NCI-H345 (cell line): ENCODE data around the gene USH1G.
"Not testable (repeated sequence)": the region's sequence is repeated elsewhere in the genome, so short reads cannot be mapped to it uniquely, and the experiment has no call there.

ENCODE experiments used
- DNase-seq: peaks from one replicate; lab custom pipeline; 2025; lab: John Stamatoyannopoulos, UW

The USH1G gene

DNA sequence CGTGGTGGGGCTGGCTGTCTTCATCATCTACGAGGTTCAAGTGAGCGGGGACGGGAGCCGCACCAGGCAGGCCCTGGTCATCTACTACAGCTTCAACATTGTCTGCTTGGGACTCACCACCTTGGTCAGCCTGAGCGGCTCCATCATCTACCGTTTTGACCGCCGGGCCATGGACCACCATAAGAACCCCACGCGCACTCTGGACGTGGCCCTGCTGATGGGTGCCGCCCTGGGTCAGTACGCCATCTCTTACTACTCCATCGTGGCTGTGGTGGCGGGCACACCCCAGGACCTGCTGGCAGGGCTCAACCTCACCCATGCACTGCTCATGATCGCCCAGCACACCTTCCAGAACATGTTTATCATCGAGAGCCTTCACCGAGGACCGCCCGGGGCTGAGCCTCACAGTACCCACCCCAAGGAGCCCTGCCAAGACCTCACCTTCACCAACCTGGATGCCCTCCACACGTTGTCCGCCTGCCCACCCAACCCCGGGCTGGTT lies 7.5 kb upstream of the USH1G start:
- DNase-seq = no peak

DNA sequence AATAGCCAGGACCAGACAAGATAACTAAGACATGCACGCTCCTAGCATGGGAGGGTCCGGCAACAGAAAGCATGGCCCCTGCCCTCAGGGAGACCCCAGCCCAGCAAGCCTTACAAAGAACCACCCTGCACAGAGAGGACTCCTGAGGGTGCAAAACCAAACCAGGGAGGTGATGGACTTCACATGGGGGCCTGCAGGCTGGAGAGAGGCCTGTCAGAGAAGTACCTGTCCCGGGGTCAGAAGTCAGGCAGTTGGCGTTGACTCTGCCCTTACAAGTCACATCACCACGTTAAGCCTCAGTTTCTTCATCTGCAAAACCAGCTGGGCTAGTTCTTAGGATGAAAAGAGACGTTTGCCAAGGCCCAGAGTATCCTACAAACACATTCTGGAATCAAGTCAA lies 5.7 kb upstream of the USH1G start:
- no peak for DNase-seq

DNA sequence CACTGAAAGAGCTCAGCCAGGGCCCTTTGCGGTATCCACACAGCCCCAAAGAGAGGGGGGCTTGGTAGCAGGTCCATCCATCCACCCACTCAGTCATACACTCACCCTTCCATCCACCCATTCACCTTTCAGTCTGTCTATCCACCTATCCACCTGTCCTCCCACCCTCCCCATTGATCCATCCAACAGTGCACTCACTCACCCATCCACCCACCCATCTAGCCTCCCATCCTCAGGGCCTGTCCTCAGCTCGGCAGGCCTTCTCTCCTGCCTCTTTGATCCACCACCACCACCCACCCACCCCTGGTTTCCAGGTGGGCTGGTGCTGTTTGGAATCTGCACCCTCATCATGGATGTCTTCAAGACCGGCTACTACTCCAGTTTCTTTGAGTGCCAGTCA lies 2.2 kb upstream of the USH1G start:
- DNase-seq = no peak

DNA sequence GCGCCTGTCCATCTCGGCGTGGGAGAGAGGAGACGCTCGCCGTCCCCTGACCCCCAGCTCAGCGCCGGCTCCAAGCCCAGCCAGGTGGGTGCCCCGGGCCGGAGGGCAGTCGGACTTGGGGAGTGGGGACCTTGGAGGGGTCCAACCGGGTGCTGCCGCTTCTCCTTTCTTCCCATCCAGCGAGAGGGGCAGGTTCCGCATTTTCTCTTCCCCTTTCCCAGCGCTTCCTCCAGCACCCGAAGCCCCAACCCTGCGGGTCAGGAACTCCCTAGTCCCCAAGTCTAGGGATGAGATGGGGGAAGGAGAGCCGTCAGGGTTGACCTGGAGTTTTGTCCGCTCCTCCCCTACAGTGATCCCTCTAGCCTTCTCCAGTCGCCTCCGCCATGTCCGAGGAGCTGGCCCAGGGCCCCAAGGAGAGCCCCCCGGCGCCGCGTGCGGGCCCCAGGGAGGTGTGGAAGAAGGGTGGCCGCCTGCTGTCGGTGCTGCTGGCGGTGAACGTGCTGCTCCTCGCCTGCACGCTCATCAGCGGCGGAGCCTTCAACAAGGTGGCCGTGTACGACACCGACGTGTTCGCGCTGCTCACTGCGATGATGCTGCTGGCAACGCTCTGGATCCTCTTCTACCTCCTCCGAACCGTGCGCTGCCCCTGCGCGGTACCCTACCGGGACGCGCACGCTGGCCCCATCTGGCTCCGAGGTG lies 1.3 kb upstream of the USH1G start, which contains the start of gene OTOP2:
TSS of gene OTOP2 (plus strand) at position 24 of the 699 bp plus-strand sequence. CDS start at position 384, 360 bp downstream.
- peak; percentile 28 for DNase-seq

DNA sequence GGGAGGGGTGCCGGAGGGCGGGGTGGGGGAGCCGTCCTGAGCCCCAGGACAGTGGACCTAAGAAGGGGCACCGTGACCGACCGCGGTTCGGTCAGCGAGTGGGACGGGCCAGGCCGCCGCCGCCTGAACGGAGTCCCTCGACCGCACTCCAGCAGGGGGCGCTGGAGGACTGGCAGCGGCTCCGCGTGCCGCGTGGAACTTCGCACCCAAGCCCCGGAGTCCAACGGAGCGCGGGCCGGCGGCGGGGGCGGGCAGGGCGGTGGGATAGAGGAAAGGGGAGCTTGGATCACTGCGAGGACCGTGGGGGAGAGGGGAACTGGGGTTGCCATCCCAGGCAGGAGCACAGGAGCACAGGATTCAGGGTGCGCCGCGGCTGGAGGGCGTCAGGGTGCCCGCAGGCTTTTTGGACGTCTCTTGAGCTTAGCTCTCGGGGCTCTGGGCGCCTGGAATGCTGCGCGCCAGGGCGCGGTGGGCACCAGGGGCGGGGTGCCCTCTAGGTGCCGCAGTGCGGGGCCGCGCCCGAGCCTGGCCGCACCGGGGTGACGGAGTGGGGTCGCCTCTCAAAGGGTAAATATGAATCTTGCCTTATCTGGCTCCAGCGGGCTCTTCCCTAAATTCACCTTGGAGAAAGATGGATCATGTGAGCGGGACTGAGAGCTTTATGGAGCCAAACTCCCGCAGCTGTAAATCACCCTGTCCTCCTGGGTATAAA lies 639 bp upstream of the USH1G start:
- peak; percentile 56 for DNase-seq

DNA sequence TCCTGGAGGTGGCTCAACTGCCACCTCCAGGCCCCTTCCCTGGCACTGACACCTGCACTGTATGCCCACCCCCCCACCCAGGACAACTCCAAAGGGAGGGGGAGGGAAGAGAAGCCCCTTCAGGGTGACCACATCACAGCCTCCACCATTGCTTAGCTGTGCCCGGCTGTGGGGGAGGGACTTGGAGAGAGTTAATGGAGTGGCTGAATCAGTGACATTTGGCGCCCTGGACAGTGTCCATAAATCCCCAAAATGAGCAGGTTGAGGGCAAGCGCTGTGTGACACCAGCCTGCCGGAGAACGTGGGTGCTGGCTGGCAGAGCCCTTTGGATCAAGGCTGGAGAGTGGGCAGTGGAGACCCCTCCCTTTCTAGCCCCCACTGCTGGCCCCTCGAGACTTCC lies 883 bp downstream of the USH1G start:
- DNase-seq = no peak

DNA sequence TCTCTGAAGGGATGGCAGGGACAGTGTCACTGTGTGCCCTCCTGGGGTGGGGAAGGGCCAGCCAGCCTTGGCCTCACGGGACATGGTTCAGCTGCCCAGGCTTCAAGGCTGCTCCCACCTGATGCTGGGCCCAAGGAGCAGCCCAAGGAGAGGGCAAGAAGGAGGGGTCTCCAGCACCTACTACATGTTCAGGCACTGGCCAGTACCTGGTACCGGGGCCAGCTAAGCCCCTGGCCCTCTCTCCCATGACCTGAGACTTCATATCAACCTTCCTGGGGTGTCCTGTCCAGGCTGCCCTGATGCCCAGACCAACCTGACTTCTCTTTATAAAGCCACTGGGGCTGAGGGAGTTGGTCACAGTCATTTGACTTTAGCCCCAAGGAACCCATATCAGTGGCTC lies 1.3 kb downstream of the USH1G start:
- no peak for DNase-seq

- no peak for DNase-seq
Measured at GRCh38 chr17:74921026-74921681, 1.9 kb downstream of the USH1G start.

GRCh38 chr17:74920642-74921025 lies 2.4 kb downstream of the USH1G start:
- DNase-seq = peak; percentile 13

DNA sequence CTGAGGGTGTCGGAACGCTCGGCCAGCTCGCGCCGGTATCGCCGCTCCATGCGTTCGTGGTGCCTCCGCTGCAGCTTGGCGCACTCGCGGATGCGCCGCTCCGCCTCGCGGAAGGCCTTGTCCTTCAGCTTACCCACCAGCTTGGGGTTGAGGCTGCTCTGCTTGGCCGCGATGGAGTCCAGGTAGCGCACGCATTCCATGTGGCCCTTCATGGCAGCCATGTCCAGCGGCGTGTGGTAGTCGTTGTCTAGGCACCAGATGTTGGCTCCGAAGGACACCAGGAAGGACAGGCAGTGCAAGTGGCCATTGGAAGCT lies 2.8 kb downstream of the USH1G start:
- no peak for DNase-seq

DNA sequence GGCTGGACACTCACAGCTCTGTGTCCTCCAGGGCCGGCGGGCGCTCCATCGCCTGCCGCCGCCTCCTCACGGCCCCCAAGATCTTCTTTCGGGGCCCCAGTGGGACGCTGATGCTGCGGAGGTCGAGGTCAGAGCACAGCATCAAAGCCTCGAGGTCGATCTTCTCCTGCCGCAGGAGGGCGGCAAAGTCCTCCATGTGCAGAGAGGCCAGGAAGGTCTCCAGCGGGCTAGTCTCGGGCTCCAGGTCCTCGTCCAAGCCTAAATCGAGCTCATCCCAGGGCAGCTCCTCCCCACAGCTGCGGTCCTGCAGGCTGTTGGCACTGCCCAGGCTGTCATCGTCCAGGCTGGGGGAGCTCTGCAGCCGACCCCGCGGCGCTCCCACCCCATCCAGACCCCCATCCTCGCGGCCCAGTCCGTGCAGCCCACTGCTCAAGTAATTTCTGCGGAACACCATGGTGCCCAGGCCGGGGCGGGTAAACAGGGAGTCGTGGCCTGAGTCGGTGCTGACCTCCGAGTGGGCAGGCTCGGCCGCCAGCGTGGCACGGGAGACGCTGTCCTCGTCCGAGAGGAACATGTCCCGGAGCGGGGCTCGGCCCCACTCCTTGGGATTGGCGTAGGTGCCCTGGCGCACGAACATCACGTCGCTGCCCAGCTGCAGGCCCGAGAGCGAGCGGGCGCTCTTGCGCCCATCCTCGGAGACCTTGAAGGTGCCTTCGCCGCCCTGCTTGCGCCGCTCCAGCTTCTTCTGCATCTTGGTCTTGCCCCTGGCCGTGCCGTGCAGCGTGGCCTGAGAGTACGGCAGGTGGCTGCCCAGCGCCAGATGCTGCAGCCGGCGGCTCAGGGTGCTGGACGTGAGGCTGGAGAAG lies 3.4 kb downstream of the USH1G start:
- DNase-seq = no peak

DNA sequence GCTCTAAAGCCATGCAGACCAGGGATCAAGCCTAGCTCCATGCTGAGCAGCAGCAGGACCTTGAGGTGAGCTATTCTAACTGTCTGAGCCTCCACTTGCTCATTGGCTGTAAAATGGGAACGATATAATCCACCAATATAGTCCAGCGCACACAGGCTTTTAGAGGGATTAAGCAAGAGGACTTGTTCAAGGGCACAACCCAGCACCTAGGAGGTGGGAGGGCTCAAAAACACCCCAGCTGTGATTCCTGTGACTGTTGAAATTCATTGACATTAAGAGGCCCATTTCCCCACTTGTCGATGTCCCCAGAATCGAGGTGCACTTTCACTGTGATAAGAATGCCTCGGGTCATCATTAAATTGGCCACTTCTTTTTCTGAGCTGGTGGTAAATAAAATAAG lies 4.1 kb downstream of the USH1G start:
- no peak for DNase-seq

GRCh38 chr17:74917430-74917829 lies 5.6 kb downstream of the USH1G start:
- no peak for DNase-seq

GRCh38 chr17:74916851-74917199 lies 6.2 kb downstream of the USH1G start:
- no peak for DNase-seq

- DNase-seq = no peak
Measured at GRCh38 chr17:74916136-74916850, 6.8 kb downstream of the USH1G start.

DNA sequence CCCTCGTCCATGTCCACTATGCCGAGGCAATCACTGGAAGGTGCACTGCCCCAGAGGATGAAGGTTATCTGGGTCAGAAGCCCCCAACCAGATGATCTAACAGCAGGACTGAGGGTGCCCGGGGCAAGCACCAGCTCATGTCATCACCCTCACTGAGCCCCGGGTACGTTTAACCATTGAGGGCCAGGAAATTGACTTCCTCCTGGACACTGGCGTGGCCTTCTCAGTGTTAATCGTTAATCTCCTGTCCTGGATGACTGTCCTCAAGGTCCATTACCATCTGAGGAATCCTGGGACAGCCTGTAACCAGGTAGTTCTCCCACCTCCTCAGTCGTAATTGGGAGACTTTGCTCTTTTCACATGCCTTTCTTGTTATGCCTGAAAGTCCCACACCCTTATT lies 11.6 kb downstream of the USH1G start:
- not testable (repeated sequence) for DNase-seq

- DNase-seq = not testable (repeated sequence)
Measured at GRCh38 chr17:74909097-74909496, 14.0 kb downstream of the USH1G start.

GRCh38 chr17:74907012-74907411 lies 16.0 kb downstream of the USH1G start:
- DNase-seq = no peak

DNA sequence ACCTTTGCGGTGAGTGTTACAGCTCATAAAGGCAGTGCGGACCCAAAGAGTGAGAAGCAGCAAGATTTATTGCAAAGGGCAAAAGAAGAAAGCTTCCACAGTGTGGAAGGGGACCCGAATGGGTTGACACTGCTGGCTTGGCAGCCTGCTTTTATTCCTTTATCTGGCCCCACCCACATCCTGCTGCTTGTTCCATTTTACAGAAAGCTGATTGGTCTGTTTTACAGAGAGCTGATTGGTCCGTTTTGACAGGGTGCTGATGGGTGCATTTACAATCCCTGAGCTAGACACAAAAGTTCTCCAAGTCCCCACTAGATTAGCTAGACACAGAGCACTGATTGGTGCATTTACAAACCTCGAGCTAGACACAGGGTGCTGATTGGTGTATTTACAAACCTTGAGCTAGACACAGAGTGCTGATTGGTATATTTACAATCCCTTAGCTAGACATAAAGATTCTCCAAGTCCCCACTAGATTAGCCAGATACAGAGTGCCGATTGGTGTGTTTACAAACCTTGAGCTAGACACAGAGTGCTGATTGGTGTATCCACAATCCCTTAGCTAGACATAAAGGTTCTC lies 16.8 kb downstream of the USH1G start:
- not testable (repeated sequence) for DNase-seq

GRCh38 chr17:74904687-74905409 lies 18.2 kb downstream of the USH1G start:
- no peak for DNase-seq

DNA sequence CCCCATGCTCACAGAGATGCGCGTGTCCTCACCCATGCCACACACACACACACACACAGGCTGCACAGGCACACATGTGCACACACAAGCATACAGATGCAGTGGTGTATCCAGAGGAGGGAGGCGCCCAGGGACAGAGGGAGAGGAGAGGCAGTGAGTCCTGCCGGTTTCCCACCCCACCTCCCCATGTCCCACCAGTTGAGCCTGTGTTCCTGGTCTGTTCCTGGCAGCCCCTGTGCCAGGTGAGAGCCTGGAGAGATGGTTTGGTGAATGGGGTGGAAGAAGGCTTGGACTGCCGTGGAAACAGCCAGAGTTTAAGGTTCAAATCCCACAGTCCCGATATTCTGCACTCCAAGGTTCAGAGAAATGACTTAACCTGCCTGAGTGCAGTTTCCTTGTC lies 19.4 kb downstream of the USH1G start:
- DNase-seq = no peak
